CD14-positive monocyte (primary cell): ENCODE measurements around the gene MSANTD3. TPM values are rescaled to one million over a fixed set of nuclear protein-coding genes. Genes with fewer than 3 reads are reported as not detected.

Experiments used
- DNase-seq, 3 donors: peaks; one replicate each; pipeline ENCODE4 v3.0.0-alpha.2; 2011 to 2022
- H2AFZ ChIP-seq: 2 replicates; pipeline ENCODE4 v1.6.0; 2012; ENCODE audit warnings: mild to moderate bottlenecking, low read depth, low read length, inconsistent platforms; ENCODE audit not compliant: insufficient read depth, poor library complexity, severe bottlenecking
- H3K27ac ChIP-seq, 2 donors: 1 replicate in 1 of 2; 2 replicates in 1 of 2; pipeline ENCODE4 v1.5.1; 2012 to 2013; ENCODE audit warnings: low read length in 2 of 2, control low read depth in 1 of 2, inconsistent platforms in 1 of 2, low read depth in 1 of 2, mild to moderate bottlenecking in 1 of 2
- H3K27me3 ChIP-seq, 2 donors: one replicate each; pipeline versions ENCODE4 v1.6.0 to v1.6.1; 2011 to 2013; ENCODE audit warnings: low read length in 2 of 2; ENCODE audit not compliant: control insufficient read depth in 2 of 2, insufficient read depth in 2 of 2
- H3K36me3 ChIP-seq, 2 donors: replicated peaks in 1 of 2; 1 replicate in 1 of 2; 2 replicates in 1 of 2; pipeline versions ENCODE4 v1.5.1 to v1.6.1; 2012 to 2013; ENCODE audit warnings: low read length in 2 of 2, control low read depth in 1 of 2, inconsistent platforms in 1 of 2, mild to moderate bottlenecking in 1 of 2; ENCODE audit not compliant: insufficient read depth in 2 of 2, control insufficient read depth in 1 of 2
- H3K4me1 ChIP-seq, 2 donors: 1 replicate in 1 of 2; 2 replicates in 1 of 2; pipeline versions ENCODE4 v1.5.1 to v1.6.1; 2012 to 2013; ENCODE audit warnings: low read length in 2 of 2, control low read depth in 1 of 2, inconsistent platforms in 1 of 2, mild to moderate bottlenecking in 1 of 2, moderate library complexity in 1 of 2; ENCODE audit not compliant: insufficient read depth in 2 of 2, control insufficient read depth in 1 of 2
- H3K4me2 ChIP-seq: replicated peaks from 2 replicates; pipeline ENCODE3; 2012; ENCODE audit warnings: low read length, moderate library complexity, mild to moderate bottlenecking; ENCODE audit not compliant: poor library complexity, severe bottlenecking; ENCODE audit errors: extremely low read depth
- H3K4me3 ChIP-seq, 3 experiments: fragments of 200-600 bp in 1 of 3; sonication (generic) in 1 of 3; replicated peaks in 1 of 3; 1 replicate in 2 of 3; 2 replicates in 1 of 3; pipeline ENCODE4 v1.5.1; 2011 to 2013; ENCODE audit warnings: low read length in 3 of 3, mild to moderate bottlenecking in 3 of 3, control low read depth in 2 of 3, low read depth in 2 of 3, inconsistent platforms in 1 of 3, moderate library complexity in 1 of 3
- H3K79me2 ChIP-seq: 2 replicates; pipeline ENCODE4 v1.6.0; 2012; ENCODE audit warnings: mild to moderate bottlenecking, control low read depth, inconsistent platforms, low read length, moderate library complexity; ENCODE audit not compliant: insufficient read depth
- H3K9ac ChIP-seq: 2 replicates; pipeline ENCODE4 v1.6.0; 2017; ENCODE audit warnings: low read length, mild to moderate bottlenecking; ENCODE audit not compliant: insufficient read depth, poor library complexity, severe bottlenecking
- H3K9me3 ChIP-seq, 2 donors: replicated peaks in 1 of 2; 1 replicate in 1 of 2; 2 replicates in 1 of 2; pipeline versions ENCODE4 v1.5.1 to v1.6.1; 2012 to 2013; ENCODE audit warnings: low read length in 2 of 2, control low read depth in 1 of 2; ENCODE audit not compliant: control insufficient read depth in 1 of 2, insufficient read depth in 1 of 2
- H4K20me1 ChIP-seq: 2 replicates; pipeline ENCODE4 v1.6.0; 2012; ENCODE audit warnings: mild to moderate bottlenecking, low read length, control low read depth, moderate library complexity; ENCODE audit not compliant: insufficient read depth
- H3K27ac Mint-ChIP-seq, 7 donors: one replicate each; pipeline ENCODE4 v1.8.0; 2020; ENCODE audit warnings: mild to moderate bottlenecking in 7 of 7, mixed read lengths in 7 of 7, moderate library complexity in 6 of 7, inconsistent platforms in 2 of 7
- H3K27me3 Mint-ChIP-seq, 3 donors: one replicate each; pipeline ENCODE4 v1.8.0; 2021 to 2022; ENCODE audit warnings: low read depth in 3 of 3, mild to moderate bottlenecking in 3 of 3, mixed read lengths in 3 of 3, moderate library complexity in 3 of 3, inconsistent platforms in 1 of 3
- H3K36me3 Mint-ChIP-seq, 2 donors: one replicate each; pipeline ENCODE4 v1.8.0; 2020; ENCODE audit warnings: mixed read lengths in 2 of 2, inconsistent platforms in 1 of 2, mild to moderate bottlenecking in 1 of 2
- H3K4me1 Mint-ChIP-seq: one replicate; pipeline ENCODE4 v1.8.0; 2020; ENCODE audit warnings: mild to moderate bottlenecking, mixed read lengths
- H3K4me3 Mint-ChIP-seq, 2 donors: one replicate each; pipeline ENCODE4 v1.8.0; 2020; ENCODE audit warnings: mild to moderate bottlenecking in 2 of 2, mixed read lengths in 2 of 2, moderate library complexity in 1 of 2
- H3K9me3 Mint-ChIP-seq, 7 donors: one replicate each; pipeline ENCODE4 v1.8.0; 2020 to 2022; ENCODE audit warnings: mixed read lengths in 7 of 7, mild to moderate bottlenecking in 6 of 7, moderate library complexity in 6 of 7, inconsistent platforms in 2 of 7
- CTCF ChIP-seq: fragments of 200-600 bp; IDR thresholded peaks from one replicate; pipeline ENCODE4 v1.8.0; 2022; ENCODE audit warnings: antibody characterized with exemption, mild to moderate bottlenecking
- WGBS: methylation state at CpG from one replicate; pipeline ENCODE4 v1.1.5; 2013; ENCODE audit warnings: missing lambda C conversion rate; ENCODE audit not compliant: insufficient coverage; 5-methylcytosine and 5-hydroxymethylcytosine counted together
- intact Hi-C, 2 donors: fragments of 100-400 bp; cut with micrococcal nuclease; formaldehyde crosslinking; loops; one replicate each; pipeline versions ENCODE4 v1.15.0 to v1.15.1; 2023
- polyA plus RNA-seq, 3 donors: library from polyadenylated mRNA; depleted of rRNA in 1 of 3; unstranded in 2 of 3; stranded (reverse) in 1 of 3; fragments of 300-500 nt in 2 of 3; fragments of >200 nt in 1 of 3; fragmentation: Illumina TruSeq in 2 of 3; gene quantifications; 1 replicate in 2 of 3; 2 replicates in 1 of 3; pipeline ENCODE4 v1.2.3, GENCODE V29; 2012 to 2021

The MSANTD3 gene
- polyA plus RNA-seq, 3 donors: 0.82 to 1.7 (median 1.1) TPM

- no peak overlapping the region for H2AFZ ChIP-seq
- H3K27ac Mint-ChIP-seq: no peak overlapping the region
- no peak overlapping the region for H3K9ac ChIP-seq
- H3K79me2 ChIP-seq: no peaks in the 10 kb centered on the region
- no peaks in the 10 kb centered on the region for H3K4me1 Mint-ChIP-seq
- no peak for DNase-seq
- TF ChIP-seq CTCF: no peak
- H3K27me3 ChIP-seq: no peaks in the 10 kb centered on the region
- no peaks in the 10 kb centered on the region for H3K4me1 ChIP-seq
- no peak overlapping the region for H3K4me3 Mint-ChIP-seq
- no peak overlapping the region for H3K27ac ChIP-seq
- peaks cover 0 to 7% (median 0%) of the 10 kb centered on the region in 7 donors for H3K9me3 Mint-ChIP-seq
- H3K9me3 ChIP-seq: no peaks in the 10 kb centered on the region
- H3K36me3 ChIP-seq: peaks cover 0 to 4% of the 10 kb centered on the region in 2 donors
- intact Hi-C loops: no loop called here
- H3K36me3 Mint-ChIP-seq: peaks cover 2 to 5% of the 10 kb centered on the region in 2 donors
- peaks cover 2 to 4% (median 4%) of the 10 kb centered on the region in 3 donors for H3K27me3 Mint-ChIP-seq
- no peak overlapping the region for H3K4me2 ChIP-seq
- H3K4me3 ChIP-seq: no peak overlapping the region
- H4K20me1 ChIP-seq: no peaks in the 10 kb centered on the region
Measured at GRCh38 chr9:100455470-100455869, 28.5 kb downstream of the MSANTD3 start.

DNA sequence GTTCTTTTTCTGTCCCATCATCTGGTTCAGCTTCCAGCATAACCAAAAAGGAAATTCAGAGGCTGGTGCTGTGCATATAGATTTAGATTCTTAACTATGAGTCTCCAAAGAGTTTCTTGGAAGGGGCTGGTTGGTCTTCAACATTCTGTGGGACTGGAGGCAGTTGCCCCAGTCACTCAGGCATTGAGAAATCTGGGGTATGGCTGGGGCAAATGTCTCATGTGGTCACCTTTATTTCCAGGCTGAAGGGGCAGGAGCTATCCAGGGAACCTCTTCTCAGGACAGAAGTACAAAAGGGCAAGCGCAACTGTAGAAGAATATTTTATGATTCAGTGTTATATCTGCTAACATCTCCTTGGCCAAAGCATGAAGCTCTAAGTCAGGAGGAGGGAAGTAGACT is 30.6 kb downstream of the MSANTD3 start:
- no peaks in the 10 kb centered on the region for H3K4me1 Mint-ChIP-seq
- Histone ChIP-seq H3K27ac (no peak overlapping the region), H3K36me3 (no peaks in the 10 kb centered on the region), H3K9ac (no peak overlapping the region), H3K4me1 (no peaks in the 10 kb centered on the region), H2AFZ (no peak overlapping the region), H4K20me1 (no peaks in the 10 kb centered on the region), H3K9me3 (no peaks in the 10 kb centered on the region), H3K4me2 (no peak overlapping the region), H3K4me3 (no peak overlapping the region), H3K79me2 (no peaks in the 10 kb centered on the region), H3K27me3 (no peaks in the 10 kb centered on the region)
- peaks cover 0 to 2% (median 0%) of the 10 kb centered on the region in 7 donors for H3K9me3 Mint-ChIP-seq
- H3K4me3 Mint-ChIP-seq: peak overlapping the region in 1 of 2 donors; percentile 18
- peaks cover 3 to 5% (median 4%) of the 10 kb centered on the region in 3 donors for H3K27me3 Mint-ChIP-seq
- H3K36me3 Mint-ChIP-seq: no peaks in the 10 kb centered on the region
- no peak for TF ChIP-seq CTCF
- no peak overlapping the region for H3K27ac Mint-ChIP-seq
- intact Hi-C loops: no loop called here
- no peak for DNase-seq
- no CpG with 5 or more reads among the region's 1 CpG for WGBS
